IPS-20b (cell line): Measurements from ENCODE around the gene PLA2G4E.

Source experiments
- H3K27ac ChIP-seq: one replicate; pipeline ENCODE4 v1.5.1; 2013; ENCODE audit warnings: low read length
- H3K27me3 ChIP-seq: 2 replicates; pipeline ENCODE4 v1.6.1; 2013; ENCODE audit warnings: mild to moderate bottlenecking, low read length, inconsistent platforms; ENCODE audit not compliant: insufficient read depth
- H3K36me3 ChIP-seq: 2 replicates; pipeline ENCODE4 v1.6.1; 2013; ENCODE audit warnings: low read depth, mild to moderate bottlenecking, inconsistent platforms, low read length, moderate library complexity; ENCODE audit not compliant: insufficient read depth
- H3K4me1 ChIP-seq: 2 replicates; pipeline ENCODE4 v1.6.1; 2013; ENCODE audit warnings: mild to moderate bottlenecking, control low read depth, inconsistent platforms, low read length, moderate library complexity; ENCODE audit not compliant: insufficient read depth
- H3K4me3 ChIP-seq: 2 replicates; pipeline ENCODE4 v1.5.1; 2013; ENCODE audit warnings: mild to moderate bottlenecking, low read length, inconsistent platforms
- H3K9ac ChIP-seq: 2 replicates; pipeline ENCODE4 v1.6.1; 2013; ENCODE audit warnings: low read depth, mild to moderate bottlenecking, inconsistent platforms, low read length, moderate library complexity
- H3K9me3 ChIP-seq: 2 replicates; pipeline ENCODE4 v1.6.1; 2013; ENCODE audit warnings: mild to moderate bottlenecking, low read depth, low read length, inconsistent platforms; ENCODE audit not compliant: insufficient read depth

Gene PLA2G4E

GRCh38 chr15:42012241-42012640 is 8.6 kb downstream of the PLA2G4E start:
- Histone ChIP-seq H3K4me1 (no peaks in the 10 kb centered on the region), H3K36me3 (no peaks in the 10 kb centered on the region), H3K27me3 (no peaks in the 10 kb centered on the region; the same call in 1 of the 2 replicates), H3K9ac (no peak overlapping the region), H3K9me3 (no peaks in the 10 kb centered on the region), H3K27ac (no peak overlapping the region), H3K4me3 (no peak overlapping the region)

DNA sequence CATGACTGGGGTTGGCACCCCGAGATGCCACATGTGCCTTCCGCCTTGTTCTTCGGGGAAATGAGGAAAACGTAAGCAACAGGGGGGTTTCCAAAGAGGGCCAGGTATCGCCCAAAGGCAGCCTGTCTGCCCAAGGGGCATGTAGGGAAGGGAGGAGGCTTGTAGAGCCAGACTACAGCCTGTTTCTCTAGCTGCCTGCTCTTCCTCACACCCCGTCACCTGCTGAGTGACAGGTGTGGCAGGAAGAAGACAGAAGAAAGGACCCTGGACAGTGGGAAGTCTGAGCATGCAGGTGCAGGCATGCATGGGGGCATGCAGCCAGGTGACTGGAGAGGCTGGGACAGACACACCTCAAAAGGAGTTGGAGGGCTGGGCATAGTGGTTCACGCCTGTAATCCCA is 9.8 kb downstream of the PLA2G4E start:
- no peak overlapping the region for H3K9ac ChIP-seq
- H3K4me3 ChIP-seq: no peak overlapping the region
- no peaks in the 10 kb centered on the region; the same call in 1 of the 2 replicates for H3K27me3 ChIP-seq
- H3K9me3 ChIP-seq: no peaks in the 10 kb centered on the region
- no peak overlapping the region for H3K27ac ChIP-seq
- no peaks in the 10 kb centered on the region for H3K4me1 ChIP-seq
- no peaks in the 10 kb centered on the region for H3K36me3 ChIP-seq

GRCh38 chr15:42010434-42010833 is 10.4 kb downstream of the PLA2G4E start:
- H3K27ac ChIP-seq: no peak overlapping the region
- H3K4me1 ChIP-seq: no peaks in the 10 kb centered on the region
- H3K36me3 ChIP-seq: no peaks in the 10 kb centered on the region
- no peak overlapping the region for H3K4me3 ChIP-seq
- no peak overlapping the region for H3K9ac ChIP-seq
- H3K27me3 ChIP-seq: no peaks in the 10 kb centered on the region; the same call in 1 of the 2 replicates
- no peaks in the 10 kb centered on the region for H3K9me3 ChIP-seq

GRCh38 chr15:42009474-42009873 is 11.4 kb downstream of the PLA2G4E start:
- no peak overlapping the region for H3K4me3 ChIP-seq
- H3K9me3 ChIP-seq: no peaks in the 10 kb centered on the region
- no peak overlapping the region for H3K9ac ChIP-seq
- no peaks in the 10 kb centered on the region; the same call in 1 of the 2 replicates for H3K27me3 ChIP-seq
- no peaks in the 10 kb centered on the region for H3K36me3 ChIP-seq
- no peak overlapping the region for H3K27ac ChIP-seq
- no peaks in the 10 kb centered on the region for H3K4me1 ChIP-seq

GRCh38 chr15:42009022-42009421 is 11.8 kb downstream of the PLA2G4E start:
- no peaks in the 10 kb centered on the region for H3K4me1 ChIP-seq
- H3K9ac ChIP-seq: no peak overlapping the region
- no peaks in the 10 kb centered on the region; the same call in 1 of the 2 replicates for H3K27me3 ChIP-seq
- H3K9me3 ChIP-seq: no peaks in the 10 kb centered on the region
- H3K27ac ChIP-seq: no peak overlapping the region
- H3K4me3 ChIP-seq: no peak overlapping the region
- no peaks in the 10 kb centered on the region for H3K36me3 ChIP-seq

GRCh38 chr15:42007386-42007785 is 13.5 kb downstream of the PLA2G4E start:
- no peak overlapping the region for H3K27ac ChIP-seq
- no peaks in the 10 kb centered on the region for H3K4me1 ChIP-seq
- H3K36me3 ChIP-seq: no peaks in the 10 kb centered on the region
- H3K9ac ChIP-seq: no peak overlapping the region
- no peaks in the 10 kb centered on the region for H3K9me3 ChIP-seq
- H3K4me3 ChIP-seq: no peak overlapping the region
- no peaks in the 10 kb centered on the region; the same call in 1 of the 2 replicates for H3K27me3 ChIP-seq

- Histone ChIP-seq H3K27ac (no peak overlapping the region), H3K4me3 (no peak overlapping the region), H3K9me3 (no peaks in the 10 kb centered on the region), H3K27me3 (no peaks in the 10 kb centered on the region), H3K4me1 (no peaks in the 10 kb centered on the region), H3K9ac (no peak overlapping the region), H3K36me3 (no peaks in the 10 kb centered on the region)
Observed at GRCh38 chr15:42002333-42002732, 18.5 kb downstream of the PLA2G4E start.

GRCh38 chr15:42001236-42001635 is 19.6 kb downstream of the PLA2G4E start:
- no peaks in the 10 kb centered on the region for H3K36me3 ChIP-seq
- H3K27ac ChIP-seq: no peak overlapping the region
- no peaks in the 10 kb centered on the region for H3K4me1 ChIP-seq
- H3K9me3 ChIP-seq: no peaks in the 10 kb centered on the region
- no peaks in the 10 kb centered on the region for H3K27me3 ChIP-seq
- no peak overlapping the region for H3K4me3 ChIP-seq
- H3K9ac ChIP-seq: no peak overlapping the region

DNA sequence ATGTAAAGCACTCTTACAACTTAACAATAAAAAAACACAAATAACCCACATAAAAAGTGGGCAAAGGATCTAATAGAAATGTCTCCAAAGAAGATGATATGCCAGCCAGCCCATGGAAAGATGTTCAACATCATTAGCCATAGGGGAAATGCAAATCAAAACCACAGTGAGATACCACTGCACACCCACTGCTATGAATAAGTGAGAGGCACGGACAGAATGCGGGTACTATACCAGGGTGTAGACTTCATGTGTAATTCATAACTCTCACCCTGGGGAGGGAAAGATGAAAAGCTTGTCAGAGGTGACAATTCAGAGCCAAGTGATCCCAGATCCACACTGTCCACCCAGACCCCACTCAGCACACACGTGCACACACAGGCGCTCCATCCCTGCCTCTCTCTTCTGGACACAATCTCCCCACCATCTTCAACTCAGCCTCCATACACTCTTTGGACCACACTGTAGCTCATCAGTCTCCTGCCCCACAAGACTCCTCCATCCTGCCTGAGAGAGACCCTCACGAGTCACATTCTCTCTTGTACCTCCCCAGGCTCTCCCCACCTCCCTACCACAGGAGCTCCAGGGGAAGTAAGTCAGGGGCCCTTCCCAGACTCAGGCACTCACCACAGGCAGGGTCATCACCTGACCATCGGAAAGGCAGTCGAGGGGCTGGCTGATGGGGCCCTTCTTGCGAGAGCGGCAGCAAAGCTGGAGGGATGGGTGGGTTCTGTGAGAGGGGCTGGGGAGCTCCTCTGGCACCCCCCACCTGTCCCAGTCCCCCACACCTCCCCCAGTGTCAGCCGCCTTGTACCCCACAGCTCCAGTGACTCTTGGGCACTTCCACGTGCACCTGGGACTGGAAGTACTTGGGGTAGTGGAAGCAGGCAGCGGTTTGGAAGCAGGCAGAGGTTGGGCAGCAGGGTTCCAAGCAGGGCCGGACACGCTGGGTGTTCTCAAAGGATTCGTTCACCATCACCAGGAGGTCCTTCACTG is 21.3 kb downstream of the PLA2G4E start:
- Histone ChIP-seq H3K4me3 (no peak overlapping the region), H3K9ac (no peak overlapping the region), H3K36me3 (no peaks in the 10 kb centered on the region), H3K4me1 (no peaks in the 10 kb centered on the region), H3K9me3 (no peaks in the 10 kb centered on the region), H3K27ac (no peak overlapping the region), H3K27me3 (no peaks in the 10 kb centered on the region)

DNA sequence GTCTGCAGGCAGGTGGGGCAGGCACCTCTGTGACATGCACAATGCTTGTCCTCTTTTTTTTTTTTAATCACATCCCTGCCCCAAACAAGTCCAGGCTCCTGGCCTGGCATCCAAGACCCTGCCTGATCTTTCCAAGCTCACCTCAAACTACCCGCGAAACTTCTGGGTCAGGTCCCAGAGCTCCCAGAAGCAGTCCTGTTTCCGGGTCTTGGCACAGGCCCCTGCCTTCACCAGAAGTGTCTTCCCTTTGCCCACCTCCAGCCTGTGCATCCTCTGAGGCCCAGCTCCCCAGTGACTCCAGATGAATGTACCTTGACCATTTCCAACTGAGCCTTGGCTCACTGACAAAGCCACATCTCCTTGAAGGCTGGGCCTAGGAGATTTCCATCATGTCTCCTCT is 23.0 kb downstream of the PLA2G4E start:
- Histone ChIP-seq H3K27me3 (no peaks in the 10 kb centered on the region), H3K9ac (no peak overlapping the region), H3K4me1 (no peaks in the 10 kb centered on the region), H3K36me3 (no peaks in the 10 kb centered on the region), H3K9me3 (no peaks in the 10 kb centered on the region), H3K27ac (no peak overlapping the region), H3K4me3 (no peak overlapping the region)

GRCh38 chr15:41996921-41997592 is 23.8 kb downstream of the PLA2G4E start:
- Histone ChIP-seq H3K27ac (no peak overlapping the region), H3K9me3 (no peaks in the 10 kb centered on the region), H3K9ac (no peak overlapping the region), H3K4me3 (no peak overlapping the region), H3K4me1 (no peaks in the 10 kb centered on the region), H3K36me3 (no peaks in the 10 kb centered on the region), H3K27me3 (no peaks in the 10 kb centered on the region)

DNA sequence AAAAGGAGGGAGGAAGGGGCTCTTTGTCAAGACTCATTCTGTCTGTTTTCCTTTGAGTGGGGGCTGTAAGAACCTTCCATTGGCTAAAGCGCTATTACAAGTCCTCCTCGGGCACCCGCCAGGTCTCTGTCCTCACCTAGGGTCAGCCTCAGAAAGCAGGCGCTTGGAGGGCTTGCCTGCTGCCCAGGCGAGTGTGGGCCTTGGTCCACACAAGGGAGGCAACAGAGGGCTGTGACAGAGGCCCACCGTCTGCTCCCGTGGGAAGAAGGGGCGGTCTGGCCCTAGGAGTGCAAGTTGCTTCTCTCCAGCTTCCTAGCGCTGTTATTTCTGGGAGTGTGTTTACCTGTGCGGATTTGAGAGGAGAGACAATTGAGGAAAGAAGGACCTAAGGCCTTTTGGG is 24.5 kb downstream of the PLA2G4E start:
- Histone ChIP-seq H3K27me3 (no peaks in the 10 kb centered on the region), H3K9me3 (no peaks in the 10 kb centered on the region), H3K9ac (no peak overlapping the region), H3K4me3 (no peak overlapping the region), H3K4me1 (no peaks in the 10 kb centered on the region), H3K27ac (no peak overlapping the region), H3K36me3 (no peaks in the 10 kb centered on the region)
